Duodenal mucosa (tissue), 2 donors: ENCODE results near the gene VIPR2.
A peak's percentile ranks its signal among the peaks of the same experiment; 100 is the strongest.

ENCODE experiments used
- H3K27ac ChIP-seq: one replicate; pipeline ENCODE4 v1.7.0; 2013; ENCODE audit warnings: low read depth, low read length
- H3K27me3 ChIP-seq, 2 donors: one replicate each; pipeline ENCODE4 v1.7.0; 2013; ENCODE audit warnings: low read length in 2 of 2, control low read depth in 1 of 2; ENCODE audit not compliant: insufficient read depth in 2 of 2, control insufficient read depth in 1 of 2
- H3K36me3 ChIP-seq, 2 donors: one replicate each; pipeline ENCODE4 v1.7.0; 2013; ENCODE audit warnings: low read length in 2 of 2, control low read depth in 1 of 2; ENCODE audit not compliant: insufficient read depth in 2 of 2, control insufficient read depth in 1 of 2
- H3K4me1 ChIP-seq, 2 donors: one replicate each; pipeline ENCODE4 v1.7.0; 2013; ENCODE audit warnings: low read length in 2 of 2, control low read depth in 1 of 2; ENCODE audit not compliant: insufficient read depth in 2 of 2, control insufficient read depth in 1 of 2
- H3K4me3 ChIP-seq, 2 donors: one replicate each; pipeline ENCODE4 v1.7.0; 2013; ENCODE audit warnings: low read length in 2 of 2, low read depth in 1 of 2
- H3K9ac ChIP-seq, 2 donors: one replicate each; pipeline ENCODE4 v1.7.0; 2013; ENCODE audit warnings: low read length in 2 of 2, low read depth in 1 of 2
- H3K9me3 ChIP-seq, 2 donors: one replicate each; pipeline ENCODE4 v1.7.0; 2013; ENCODE audit warnings: low read length in 2 of 2, control low read depth in 1 of 2; ENCODE audit not compliant: control insufficient read depth in 1 of 2

VIPR2 gene

DNA sequence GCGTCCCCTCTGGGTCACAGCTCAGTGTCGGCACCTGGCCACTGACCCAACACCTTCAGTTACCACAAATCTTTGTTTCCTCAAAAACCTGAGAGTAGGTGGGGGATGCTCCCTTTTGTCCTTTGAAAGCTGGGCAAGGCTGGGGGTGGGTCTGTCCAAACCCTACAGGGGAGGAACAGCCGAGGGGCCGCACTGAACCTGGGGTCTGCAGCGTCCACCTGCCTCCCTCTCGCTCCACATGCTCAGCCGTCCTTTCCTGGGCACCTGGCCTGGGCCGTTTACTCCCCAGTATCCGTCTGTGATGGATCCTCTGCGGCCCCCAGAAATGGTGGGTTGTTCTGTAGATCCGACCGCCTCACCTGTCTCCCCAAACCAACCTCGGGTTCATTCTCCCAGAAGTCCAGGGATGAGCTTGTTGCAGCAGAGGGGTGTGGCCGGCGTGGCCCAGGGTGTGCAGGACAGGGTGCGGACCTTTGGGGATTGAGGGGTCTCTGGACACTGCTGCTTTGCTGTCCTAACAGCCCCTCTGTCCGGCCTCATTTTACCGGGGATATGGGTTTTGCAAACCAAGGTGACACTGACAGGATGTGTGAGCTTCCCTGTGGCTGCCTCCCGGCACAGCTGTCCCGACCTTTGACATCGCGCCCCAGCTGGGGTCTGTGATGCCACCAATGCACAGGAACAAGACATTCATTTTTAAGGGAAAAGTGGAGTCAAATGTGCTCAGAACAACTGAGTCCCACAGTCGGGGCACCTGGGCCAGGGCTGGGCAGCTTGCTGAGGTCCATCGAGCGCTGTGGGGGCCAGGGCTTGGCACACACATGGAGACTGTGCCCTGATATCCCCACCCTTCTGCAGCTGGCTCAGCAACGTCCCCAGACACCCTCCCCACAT is 115.9 kb downstream of the VIPR2 start:
- H3K27me3 ChIP-seq: no peaks in the 10 kb centered on the region
- H3K4me1 ChIP-seq: peaks cover 10 to 14% of the 10 kb centered on the region in 2 donors
- H3K4me3 ChIP-seq: no peak overlapping the region
- no peak overlapping the region for H3K27ac ChIP-seq
- H3K36me3 ChIP-seq: no peaks in the 10 kb centered on the region
- H3K9ac ChIP-seq: no peak overlapping the region
- H3K9me3 ChIP-seq: no peaks in the 10 kb centered on the region

DNA sequence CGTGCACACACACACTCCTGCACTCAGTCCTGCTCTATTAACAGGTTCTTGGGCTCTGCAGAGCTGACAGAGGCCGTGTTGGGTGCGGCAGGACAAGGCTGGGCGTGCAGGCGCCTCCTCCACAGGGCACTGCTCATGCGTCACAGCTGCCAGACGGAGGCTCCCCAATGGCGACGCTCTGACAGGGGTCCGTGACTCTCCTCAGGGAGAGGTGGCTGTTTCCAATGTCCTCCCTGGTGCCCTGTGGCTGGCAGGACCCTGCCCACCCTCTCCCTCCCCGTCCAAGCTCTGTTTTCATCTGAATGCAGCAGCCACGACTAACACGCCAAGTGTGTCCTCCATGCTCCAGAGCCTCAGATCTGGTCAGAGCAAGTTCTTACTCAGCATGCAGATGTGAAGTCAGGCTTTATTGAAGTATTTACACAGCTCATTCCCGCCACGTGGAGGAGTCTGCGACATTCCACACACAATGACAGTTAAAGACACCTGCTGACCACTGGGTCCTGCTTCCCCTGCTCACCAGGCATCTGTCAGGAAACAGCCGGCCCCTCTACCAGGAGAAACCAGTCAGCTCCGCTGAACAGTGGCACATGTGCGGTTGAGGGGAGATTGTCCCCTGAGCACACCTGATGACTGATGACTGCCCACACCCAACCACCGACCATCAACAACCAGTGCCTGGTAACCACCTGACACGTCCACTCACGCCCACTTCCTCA is 116.7 kb downstream of the VIPR2 start:
- Histone ChIP-seq H3K4me1 (peaks cover 10 to 14% of the 10 kb centered on the region in 2 donors), H3K27ac (no peak overlapping the region), H3K4me3 (peak overlapping the region in 1 of 2 donors; percentile 41), H3K9ac (no peak overlapping the region), H3K36me3 (no peaks in the 10 kb centered on the region), H3K27me3 (no peaks in the 10 kb centered on the region), H3K9me3 (no peaks in the 10 kb centered on the region)

DNA sequence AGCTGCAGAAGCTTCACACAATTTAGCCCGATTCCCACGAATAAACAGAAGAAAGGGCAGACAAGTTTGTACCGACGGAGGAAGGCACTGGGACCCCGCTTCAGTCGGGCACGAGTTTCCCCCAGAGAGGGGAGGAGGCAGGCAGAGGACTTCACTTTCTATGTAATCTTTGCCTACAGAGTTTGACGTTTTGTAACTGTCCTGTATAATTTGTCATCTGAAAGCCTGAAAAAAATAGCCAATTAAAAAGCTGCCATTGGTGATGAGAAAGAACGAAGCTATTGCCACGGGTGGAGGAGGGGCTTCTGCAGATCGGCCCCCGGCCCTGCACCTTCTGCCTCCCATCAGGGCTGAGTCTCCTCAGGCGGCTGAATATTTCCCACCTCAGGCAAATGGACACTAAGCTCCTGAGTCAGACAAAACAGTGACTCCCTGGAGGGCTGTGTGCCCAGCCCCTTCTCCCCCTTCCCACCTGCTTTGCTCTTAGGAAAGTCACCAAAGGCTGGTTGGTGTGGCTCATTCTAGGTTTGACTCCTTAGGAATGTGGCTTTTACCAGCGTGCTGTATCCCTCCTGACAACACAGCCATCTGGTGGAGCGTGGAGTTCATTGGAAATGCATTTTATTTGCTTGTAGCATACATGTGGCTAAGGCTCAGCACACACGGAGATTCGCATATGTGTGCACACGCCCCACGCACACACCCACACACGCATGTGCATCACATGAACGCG is 117.4 kb downstream of the VIPR2 start:
- Histone ChIP-seq H3K9me3 (no peaks in the 10 kb centered on the region), H3K9ac (no peak overlapping the region), H3K4me3 (no peak overlapping the region), H3K27ac (no peak overlapping the region), H3K27me3 (no peaks in the 10 kb centered on the region), H3K36me3 (no peaks in the 10 kb centered on the region), H3K4me1 (peaks cover 9 to 14% of the 10 kb centered on the region in 2 donors)

DNA sequence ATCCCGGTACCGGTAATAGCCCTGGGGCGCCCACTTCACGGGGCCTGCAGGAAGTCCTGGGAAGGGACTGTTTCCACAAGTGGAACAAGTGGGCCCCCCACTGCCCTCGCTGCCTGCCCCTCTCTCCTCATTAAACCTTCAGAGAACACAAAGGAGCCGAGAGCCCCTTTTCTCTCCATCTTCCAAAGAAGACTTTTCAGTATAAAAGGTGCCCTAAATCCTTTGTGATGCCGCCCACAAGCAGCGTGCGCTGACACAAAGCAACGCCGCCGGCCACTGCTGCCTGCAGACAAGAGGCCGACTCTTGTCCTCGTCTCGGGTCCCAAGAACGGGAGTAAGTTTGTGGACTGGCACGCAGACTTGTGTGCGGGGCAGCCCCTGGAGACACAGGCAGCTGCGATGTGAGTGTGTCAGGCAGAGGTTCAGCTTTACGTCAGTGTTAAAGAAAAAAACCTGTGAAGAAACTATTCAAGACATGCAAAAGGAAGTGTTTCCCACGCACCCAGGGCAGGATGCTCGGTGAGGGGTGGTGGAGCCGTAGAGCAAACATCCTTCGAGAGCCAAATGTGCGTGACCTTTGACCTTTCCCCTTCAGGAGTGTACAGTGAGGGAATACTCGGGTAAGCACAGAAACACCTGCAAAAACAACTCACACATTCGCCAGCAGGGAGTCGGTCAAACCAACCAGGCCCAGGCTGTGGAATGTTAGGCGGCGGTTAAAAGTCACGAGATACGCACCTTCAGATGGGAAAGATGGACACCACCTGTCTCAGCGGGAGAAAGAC is 118.2 kb downstream of the VIPR2 start:
- Histone ChIP-seq H3K4me1 (peaks cover 6 to 14% of the 10 kb centered on the region in 2 donors), H3K9ac (no peak overlapping the region), H3K27ac (no peak overlapping the region), H3K27me3 (no peaks in the 10 kb centered on the region), H3K36me3 (no peaks in the 10 kb centered on the region), H3K9me3 (no peaks in the 10 kb centered on the region), H3K4me3 (no peak overlapping the region)

DNA sequence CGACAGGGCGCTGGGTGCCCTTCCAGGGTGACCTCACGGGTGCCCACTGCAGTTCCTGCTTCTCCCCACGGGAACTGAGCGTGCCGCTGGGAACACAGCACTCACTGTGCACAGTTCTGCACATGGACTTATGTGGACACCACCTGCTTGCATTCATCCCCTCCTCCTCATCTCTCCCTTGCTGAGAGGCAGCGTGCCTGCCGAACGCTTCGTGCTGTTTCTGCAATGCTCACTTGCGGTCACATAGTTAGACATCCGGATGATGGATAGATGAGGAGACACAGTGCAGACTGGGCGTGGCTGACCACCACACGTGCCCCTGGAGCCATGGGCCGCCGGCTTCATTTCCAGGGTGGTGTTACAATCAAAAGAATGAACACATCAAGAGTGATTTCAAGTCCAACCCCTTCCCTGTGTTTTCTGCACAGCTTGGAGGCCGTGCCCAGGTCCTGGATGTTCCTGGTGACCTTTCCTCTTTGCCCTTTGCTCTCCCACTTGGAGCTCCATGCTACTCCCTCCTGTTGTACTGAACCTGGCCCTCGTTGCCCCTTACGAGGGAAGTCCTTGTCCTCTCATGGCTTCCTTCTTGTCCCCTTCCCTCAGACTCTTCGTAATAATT is 119.4 kb downstream of the VIPR2 start:
- Histone ChIP-seq H3K9ac (no peak overlapping the region), H3K9me3 (no peaks in the 10 kb centered on the region), H3K4me1 (peaks cover 4 to 6% of the 10 kb centered on the region in 2 donors), H3K4me3 (no peak overlapping the region), H3K36me3 (no peaks in the 10 kb centered on the region), H3K27ac (no peak overlapping the region), H3K27me3 (no peaks in the 10 kb centered on the region)

DNA sequence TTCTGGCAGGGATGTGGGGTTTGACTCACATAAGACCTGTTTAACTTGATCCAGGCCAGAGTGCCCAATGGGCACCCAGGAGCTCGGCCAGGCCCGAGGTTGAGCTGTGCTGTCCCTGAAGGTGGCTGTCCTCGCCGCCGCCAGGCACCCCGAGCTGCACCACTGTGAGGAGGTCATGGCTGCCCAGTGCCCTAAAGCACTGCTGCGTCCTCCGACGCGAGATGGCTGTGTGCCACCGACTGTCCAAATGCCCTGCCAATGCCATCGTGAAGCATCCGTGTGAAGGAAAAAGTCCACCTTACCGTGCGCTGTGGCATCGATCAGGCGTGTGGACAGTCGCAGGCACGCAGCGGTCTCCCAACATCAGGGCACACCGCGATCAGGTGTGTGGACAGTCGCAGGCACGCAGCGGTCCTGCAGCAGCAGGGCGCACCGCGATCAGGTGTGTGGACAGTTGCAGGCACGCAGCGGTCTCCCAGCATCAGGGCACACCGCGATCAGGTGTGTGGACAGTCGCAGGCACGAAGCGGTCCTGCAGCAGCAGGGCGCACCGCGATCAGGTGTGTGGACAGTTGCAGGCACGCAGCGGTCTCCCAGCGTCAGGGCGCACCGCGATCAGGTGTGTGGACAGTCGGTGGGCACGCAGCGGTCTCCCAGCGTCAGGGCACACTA is 120.3 kb downstream of the VIPR2 start:
- no peak overlapping the region for H3K9ac ChIP-seq
- H3K36me3 ChIP-seq: no peaks in the 10 kb centered on the region
- H3K4me3 ChIP-seq: no peak overlapping the region
- H3K9me3 ChIP-seq: no peaks in the 10 kb centered on the region
- H3K27ac ChIP-seq: no peak overlapping the region
- no peaks in the 10 kb centered on the region for H3K27me3 ChIP-seq
- peaks cover 3 to 6% of the 10 kb centered on the region in 2 donors for H3K4me1 ChIP-seq

DNA sequence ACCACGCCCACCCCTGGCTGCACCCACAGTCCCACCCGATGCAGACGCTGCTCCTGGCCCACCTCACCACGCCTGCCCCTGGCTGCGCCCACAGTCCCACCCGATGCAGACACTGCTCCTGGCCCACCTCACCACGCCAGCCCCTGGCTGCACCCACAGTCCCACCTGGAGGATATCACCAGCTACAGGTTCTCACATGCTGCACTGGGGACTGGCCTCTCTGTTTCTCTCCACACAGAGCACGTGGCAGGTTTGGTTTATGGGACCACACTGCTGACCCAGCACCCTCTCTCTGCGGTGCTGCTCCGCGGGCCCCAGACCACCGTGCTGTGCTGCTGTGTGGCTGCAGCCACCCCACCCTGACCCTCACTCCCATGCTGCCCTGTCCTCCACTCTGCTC is 120.9 kb downstream of the VIPR2 start:
- no peaks in the 10 kb centered on the region for H3K27me3 ChIP-seq
- H3K4me1 ChIP-seq: peaks cover 3 to 6% of the 10 kb centered on the region in 2 donors
- no peaks in the 10 kb centered on the region for H3K36me3 ChIP-seq
- H3K9ac ChIP-seq: no peak overlapping the region
- H3K4me3 ChIP-seq: no peak overlapping the region
- no peak overlapping the region for H3K27ac ChIP-seq
- H3K9me3 ChIP-seq: no peaks in the 10 kb centered on the region

DNA sequence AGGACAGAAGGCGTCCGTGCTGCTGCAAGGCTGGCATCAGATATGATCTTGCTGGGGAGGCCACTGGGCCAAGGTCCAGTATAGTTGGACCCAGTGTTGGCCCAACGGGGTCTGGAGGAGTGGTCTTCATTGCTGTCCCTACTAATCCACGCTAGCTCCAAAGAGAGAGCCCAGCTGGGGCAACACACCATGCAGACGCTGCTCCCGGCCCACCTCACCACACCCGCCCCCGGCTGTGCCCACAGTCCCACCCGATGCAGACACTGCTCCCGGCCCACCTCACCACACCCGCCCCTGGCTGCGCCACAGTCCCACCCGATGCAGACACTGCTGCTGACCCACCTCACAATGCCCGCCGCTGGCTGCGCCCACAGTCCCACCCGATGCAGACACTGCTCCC is 121.5 kb downstream of the VIPR2 start:
- no peaks in the 10 kb centered on the region for H3K9me3 ChIP-seq
- no peak overlapping the region for H3K9ac ChIP-seq
- no peak overlapping the region for H3K4me3 ChIP-seq
- H3K27me3 ChIP-seq: no peaks in the 10 kb centered on the region
- H3K4me1 ChIP-seq: peaks cover 3 to 6% of the 10 kb centered on the region in 2 donors
- no peak overlapping the region for H3K27ac ChIP-seq
- no peaks in the 10 kb centered on the region for H3K36me3 ChIP-seq
